NT2/D1 (cell line): ENCODE measurements around the gene TAF1C.

ENCODE experiments used
- SUZ12 ChIP-seq: IDR thresholded peaks from 2 replicates; pipeline ENCODE4 v1.6.1; 2011; ENCODE audit not compliant: insufficient read length, insufficient read depth; ENCODE audit errors: extremely low read depth
- YY1 ChIP-seq: IDR thresholded peaks from 2 replicates; pipeline ENCODE4 v1.6.1; 2011; ENCODE audit not compliant: insufficient read length, insufficient read depth
- ZNF274 ChIP-seq: IDR thresholded peaks from 2 replicates; pipeline ENCODE4 v1.6.1; 2011; ENCODE audit warnings: mild to moderate bottlenecking, low read depth, low read length

- TF ChIP-seq ZNF274 = no peak
- no peak for TF ChIP-seq SUZ12
- no peak for TF ChIP-seq YY1
These were observed 47.1 kb downstream of the TAF1C start for GRCh38 chr16:84139628-84140258.
